Epidermal melanocyte (primary cell): ENCODE results near the gene ZIM2.

ENCODE experiments used
- DNase-seq: peaks from one replicate; pipeline ENCODE4 v3.0.0; 2011; ENCODE audit warnings: low spot score; ENCODE audit not compliant: insufficient read length

Gene ZIM2

DNA sequence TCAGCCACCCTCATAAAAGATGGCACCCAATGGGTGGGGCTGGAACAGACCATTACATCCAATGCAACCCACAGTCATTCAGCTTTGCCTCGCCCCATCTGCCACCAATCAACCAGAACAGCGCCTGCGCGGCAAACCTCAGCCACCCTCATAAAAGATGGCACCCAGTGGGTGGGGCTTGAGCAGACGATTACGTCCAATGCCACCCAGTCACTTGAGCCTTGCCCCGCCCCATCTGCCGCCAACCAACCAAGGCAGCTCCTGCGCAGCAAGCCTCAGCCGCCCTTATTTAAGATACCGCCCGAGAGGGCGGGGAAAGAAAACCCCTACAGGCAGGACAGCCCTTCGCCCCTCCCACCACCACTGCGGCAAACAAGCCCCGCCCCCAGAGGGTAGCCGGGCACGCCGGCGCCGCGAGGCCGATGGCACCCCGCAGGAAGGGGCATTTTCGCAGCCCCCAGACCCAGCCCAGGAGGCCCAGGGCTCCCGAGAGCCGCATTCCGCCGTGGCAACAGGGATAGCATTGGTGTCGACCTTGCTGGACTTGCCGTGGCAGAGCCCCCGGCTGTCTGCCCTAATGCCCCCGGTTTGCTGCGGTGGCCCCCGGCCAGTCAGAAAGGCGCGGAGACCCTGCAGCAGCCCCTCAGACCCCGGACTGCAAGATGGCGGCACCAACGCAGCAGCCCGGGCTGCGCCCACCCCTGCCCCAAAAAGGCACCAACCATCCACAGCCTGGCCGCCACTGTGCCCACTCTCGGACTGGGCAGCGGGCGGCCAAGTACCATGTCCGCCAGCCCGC lies 675 bp downstream of the ZIM2 start:
- no peak for DNase-seq

DNA sequence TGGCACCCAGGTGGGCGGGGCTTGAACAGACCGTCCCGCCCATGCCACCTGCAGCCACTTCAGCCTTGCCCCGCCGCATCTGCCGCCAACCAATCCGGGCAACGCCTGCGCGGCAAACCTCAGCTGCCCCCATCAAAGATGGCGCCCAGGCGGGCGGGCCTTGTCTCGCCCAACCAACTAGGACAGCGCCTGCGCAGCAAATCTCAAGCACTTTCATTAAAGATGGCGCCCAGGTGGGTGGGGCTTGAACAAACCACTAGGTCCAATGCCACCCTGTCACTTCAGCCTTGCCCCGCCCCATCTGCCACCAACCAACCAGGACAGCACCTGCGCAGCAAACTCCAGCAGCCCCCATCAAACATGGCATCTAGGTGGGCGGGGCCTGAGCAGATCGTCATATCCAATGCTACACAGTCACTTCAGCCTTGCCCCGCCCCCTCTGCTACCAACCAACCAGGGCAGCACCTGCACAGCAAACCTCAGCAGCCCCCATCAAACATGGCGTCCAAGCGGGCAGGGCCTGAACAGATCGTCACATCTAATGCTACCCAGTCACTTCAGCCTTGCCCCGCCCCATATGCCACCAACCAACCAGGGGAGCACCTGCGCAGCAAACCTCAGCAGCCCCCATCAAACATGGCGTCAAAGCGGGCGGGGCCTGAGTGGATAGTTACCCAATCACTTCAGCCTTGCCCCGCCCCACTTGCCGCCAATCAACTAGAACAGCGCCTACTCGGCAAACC lies 1.4 kb downstream of the ZIM2 start:
- DNase-seq: no peak

DNA sequence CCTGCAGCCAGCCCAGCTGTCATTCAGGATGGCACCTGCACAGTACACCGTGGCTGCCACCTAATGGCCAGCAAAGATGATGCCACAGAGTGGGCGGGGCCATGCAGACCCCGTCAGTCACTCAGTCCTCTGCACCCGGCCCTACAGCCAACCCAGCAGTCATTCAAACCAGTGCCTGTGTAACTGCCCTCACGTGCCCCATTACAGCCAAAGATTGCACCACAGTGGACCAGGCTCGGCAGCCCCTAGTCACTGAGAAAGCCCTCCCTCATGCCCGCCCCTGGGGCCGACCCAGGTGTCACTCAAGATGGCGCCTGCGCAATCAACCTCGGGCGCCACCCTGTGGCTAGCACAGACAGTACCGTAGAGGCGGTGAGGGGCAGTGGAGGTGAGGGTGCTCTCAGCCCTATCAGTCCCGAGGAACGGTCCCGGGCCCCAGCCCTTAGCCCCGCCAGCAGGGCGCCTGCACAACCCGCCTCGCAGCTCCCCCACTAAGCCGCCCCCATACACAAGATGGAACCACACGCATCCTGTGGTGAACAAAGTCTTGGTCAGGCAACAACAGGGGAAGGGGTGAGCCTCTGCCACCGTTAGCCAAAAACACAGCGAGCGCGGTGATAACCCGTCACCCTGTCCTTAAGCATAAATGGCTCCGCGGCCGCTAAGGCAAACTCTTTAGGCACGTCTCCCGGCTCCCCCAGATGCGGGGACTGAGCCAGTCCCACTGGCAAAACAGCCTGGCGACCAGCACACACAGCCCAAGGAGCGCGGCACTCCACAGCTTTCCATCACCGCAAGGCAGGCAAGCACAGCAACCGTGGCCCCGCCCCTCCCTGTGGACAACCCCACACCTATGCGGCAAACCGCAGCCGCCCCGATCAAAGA lies 2.3 kb downstream of the ZIM2 start:
- DNase-seq: no peak

DNA sequence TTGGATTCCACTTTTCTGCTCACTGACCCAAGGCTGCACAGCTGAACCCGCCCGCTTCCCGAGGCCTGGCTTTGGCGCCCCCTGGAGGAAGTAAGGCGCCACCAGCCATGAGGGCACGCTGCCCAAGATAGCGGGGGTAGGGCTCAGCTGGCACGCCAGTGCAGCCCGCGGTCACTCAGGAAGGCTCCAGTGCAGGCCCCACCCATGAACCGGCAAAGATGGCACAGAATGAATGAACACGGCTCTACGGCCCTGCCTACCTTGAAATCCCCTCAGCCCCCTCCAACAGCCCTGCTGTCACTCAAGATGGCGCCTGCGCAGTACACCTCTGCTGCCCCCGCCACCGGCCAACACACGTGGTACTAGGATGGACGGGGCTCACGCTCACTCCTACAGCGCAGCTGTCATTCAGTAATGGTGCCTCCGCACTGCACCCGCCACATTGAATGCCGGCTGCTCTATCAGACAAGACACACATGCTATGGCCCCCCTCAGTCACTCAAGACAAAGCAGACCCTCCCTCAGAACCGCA lies 3.0 kb downstream of the ZIM2 start:
- DNase-seq: no peak

DNA sequence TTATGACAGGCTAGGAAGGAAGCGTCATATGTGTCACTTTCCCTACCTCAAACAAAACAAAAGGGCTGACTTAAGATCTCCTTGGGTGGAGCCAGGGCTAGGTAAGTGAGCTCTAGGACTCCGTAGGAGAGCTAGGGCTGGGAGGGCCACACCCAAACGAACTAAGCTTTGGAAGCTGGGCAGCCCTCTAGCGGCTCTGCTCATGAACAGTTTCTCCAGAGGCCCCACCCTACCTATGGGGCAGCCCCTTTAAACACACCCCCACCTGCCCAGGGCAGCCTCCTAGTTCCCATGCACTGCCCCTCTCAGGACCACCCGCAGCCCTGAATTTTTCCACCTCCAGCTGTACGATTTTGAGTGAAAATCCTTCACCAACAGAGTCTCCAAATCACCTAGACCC lies 3.5 kb downstream of the ZIM2 start:
- no peak for DNase-seq

DNA sequence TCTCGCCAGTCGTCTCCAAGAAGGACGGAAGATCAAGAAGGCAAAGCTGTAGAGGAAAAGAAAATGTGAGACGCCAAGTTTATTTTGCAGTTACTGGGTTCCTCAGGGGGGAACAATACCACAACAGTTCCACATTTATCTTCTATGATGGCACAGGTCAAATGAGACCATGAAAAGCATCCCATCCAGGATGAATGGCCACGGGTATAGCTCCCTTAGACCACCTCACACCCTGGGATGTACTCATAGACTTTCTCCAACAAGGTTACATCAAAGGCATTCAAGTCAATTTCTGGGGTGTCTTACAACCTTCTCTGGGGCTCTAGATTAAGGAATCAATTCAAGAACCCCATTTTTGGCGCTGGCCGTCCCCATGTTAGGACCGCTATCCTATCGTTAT lies 4.5 kb downstream of the ZIM2 start:
- DNase-seq: no peak

DNA sequence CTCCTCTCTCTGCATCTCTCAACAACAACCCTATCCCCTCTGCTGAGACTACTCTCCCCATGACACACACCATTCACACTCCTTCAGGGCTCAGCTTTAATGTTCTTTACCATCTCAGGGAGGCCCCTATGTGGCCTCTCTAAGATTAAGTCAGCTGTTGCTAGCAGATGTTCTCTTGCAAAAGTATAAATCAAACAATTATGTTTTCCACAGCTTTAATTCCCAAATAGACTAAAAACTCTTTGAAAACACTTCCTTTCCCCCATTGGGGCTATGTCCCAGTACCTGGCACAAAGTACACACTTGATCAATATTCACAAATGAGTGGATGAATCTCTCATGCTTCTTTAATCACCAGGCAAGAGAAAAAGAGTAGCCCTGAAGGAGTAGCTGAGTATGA lies 5.1 kb downstream of the ZIM2 start:
- no peak for DNase-seq

DNA sequence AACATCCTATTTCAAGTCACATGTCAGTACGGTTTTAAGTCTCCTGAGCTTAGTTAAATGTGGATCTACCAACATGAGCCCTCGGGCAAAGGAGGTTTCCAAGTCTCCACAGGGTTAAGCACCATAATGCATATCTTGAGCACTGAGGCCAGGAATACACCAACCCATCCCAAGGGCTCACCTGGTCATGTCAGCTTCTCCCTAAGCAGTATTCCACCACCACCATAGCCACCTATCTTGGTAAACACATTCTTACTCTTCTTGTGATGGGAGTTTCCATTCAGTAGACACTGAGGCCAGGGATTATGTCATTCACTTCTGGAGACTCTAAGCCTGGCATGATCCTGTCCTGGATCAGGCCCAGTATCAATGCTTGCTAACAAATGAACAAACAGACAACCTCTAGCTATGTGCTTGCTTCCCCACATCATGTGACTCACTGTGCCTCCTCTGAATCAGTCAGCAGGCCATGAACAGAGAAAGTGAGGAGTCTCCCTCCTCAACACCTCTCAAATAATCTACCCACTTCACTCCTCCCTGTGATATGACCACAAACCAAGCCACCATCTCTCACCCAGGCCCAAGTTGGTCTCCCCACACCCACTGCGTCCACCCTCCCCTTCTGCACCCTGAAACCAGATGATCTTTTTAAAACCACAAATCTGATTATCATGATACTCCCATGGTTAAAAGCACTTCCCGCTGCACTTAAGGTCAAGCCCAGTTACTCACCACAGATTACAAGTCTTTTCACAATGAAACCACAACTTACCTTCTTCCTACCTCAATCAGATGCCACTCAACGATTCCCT lies 5.8 kb downstream of the ZIM2 start:
- DNase-seq: no peak

DNA sequence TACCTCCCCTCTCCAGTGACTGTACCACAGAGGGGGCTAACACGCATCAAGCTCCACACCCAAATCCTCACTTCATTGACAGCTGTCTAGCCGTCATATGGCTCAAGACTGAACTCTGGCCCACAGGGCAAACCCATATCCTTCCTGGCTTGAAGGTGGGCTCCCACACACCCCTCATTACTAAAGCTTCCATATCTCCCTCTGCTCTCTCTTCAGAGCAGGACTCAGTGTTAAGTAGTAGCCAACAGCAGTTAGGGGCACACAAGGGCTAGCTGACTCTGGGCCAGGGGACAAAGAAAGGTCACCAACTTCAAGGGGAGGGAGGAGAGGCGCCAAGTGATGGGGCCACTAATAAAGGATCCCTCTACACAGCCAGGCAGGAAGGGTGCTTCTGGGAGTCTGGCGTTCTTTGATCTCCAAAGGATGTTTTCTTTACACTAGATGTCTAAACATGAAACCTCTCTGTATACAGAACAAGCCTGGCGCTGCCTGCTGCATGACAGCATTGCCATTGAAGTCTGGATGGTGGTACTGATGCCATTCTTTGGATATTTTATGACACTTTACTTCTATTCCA lies 8.1 kb downstream of the ZIM2 start:
- no peak for DNase-seq

DNA sequence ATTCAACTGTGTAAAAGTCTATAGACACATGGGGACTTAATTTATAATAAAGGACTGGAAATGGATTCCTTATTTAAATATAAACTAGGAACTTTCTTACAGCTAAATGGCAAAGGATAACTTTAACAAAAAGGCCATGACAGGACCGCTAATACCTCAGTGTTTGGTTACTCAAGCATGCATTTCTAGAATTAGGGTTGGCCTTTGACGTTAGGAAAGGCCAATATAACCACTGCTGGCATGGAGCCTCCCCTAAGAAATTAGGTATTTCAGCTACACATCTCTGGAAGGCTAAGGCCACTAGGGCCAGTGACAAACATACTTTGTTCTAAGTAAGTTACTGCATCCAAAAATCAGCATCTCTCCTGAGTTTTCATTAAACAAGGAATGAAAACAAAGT lies 9.3 kb downstream of the ZIM2 start:
- no peak for DNase-seq

DNA sequence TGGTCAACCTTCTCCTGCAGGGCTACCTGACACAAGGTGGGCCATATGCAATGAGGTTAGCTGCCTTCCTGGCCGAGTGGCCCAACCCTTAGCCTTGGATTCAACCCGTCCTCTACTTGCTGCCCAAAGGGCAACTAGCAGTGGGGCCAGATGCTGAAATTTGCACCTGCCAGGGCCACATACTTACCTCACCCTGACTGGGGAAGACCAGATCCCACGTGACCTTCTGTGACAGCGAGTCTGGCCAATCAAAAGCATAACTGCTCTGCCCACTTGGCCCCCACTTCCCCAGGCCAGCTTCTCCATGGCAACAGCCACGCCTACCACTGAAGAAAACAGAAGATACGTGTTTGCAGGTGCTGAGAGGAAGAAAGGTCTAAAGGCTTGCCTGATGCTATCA lies 10.9 kb downstream of the ZIM2 start:
- no peak for DNase-seq

DNA sequence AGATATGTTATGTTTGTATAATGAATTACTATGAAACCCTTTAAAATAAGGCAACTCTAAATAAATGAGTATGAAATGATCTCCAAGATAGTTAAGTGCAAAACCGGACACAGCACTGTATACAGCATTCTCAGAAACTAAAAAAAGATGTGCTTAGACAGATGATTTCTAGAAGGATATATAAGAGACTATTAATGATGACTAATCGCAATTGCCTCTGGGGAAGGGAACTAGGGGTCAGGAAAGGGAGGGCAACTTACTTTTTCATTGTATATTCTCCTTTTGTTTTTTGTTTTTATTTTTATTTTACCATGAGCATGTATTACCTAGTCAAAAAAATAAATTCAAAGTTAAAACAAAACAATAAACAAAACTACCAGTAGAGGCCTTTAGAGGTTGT lies 12.8 kb downstream of the ZIM2 start:
- DNase-seq: no peak

DNA sequence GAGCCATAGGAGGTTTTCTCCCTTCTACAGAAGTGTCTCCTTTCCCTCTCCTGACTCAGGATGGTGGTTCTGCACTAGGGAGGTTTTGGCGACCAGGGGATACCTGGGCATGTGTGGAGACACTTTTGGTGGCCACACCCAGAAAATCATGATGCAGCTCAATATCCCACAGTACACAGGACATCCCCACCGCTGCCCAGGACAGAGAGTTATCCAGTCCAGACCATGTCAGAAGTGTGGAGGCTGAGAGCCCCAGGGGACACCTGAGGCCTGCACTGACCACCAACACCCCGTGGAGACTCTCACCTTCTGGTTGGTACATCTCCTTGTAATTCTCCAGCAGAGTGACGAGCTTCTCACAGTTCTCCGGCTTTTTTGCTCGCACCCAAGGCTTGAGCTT lies 16.6 kb downstream of the ZIM2 start:
- DNase-seq: no peak

DNA sequence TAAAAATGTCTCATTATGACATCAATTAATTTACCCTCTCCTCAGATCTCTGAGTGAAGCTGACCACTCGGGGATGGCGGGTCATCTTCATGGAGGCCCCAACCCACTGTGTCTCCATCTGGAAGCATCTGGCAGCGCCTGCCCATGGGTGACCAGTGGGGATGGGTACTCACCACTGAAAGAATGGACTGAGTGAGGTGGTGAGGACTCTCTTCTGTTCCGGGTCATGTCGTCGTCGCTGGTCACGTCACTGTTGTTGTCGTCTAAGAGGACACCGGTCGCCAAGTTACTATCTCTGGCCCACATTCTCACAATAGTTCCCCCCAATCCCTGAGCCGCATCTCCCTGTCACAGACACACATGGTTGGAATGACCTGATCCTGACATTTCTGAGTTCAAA lies 17.1 kb downstream of the ZIM2 start:
- no peak for DNase-seq

DNA sequence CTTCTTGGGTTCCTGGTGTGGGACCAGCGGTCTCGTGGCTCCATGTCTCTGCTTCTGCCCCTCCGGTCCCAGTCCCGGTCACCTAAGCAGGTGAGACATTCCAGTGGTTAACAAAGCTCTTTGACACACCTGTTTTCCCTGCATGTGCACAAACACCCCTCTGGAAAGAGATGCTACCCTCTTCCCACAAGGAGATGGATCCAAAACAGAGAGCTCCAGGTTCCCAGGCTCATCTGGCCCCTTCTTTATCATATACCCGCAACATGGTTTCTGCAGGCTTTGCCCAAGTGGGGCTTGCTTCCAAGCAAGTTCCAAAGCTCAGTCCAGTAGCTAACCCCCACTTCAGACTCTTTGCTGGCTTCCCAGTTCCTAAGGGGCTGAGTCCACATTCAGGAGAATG lies 17.8 kb downstream of the ZIM2 start:
- no peak for DNase-seq

DNA sequence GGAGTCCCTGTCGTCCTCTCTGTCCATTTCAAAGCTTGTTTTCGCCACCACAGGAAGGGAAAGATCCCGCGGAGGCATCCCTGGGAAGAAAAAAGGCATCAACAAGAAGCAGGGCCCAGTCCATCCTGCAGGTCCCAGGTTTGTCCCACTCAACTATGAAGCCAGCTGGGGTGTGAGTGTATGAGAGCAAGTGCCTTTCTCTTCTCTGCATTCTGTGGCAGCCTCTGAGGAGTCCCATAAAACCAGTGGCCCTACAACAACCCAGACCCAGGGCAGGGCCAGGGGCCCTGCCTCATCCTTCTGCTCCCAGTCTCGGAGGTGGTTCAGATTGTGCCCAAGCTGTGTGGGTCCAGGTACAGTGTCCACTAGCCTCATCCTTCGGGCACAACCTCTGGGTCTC lies 18.9 kb downstream of the ZIM2 start:
- DNase-seq: no peak

DNA sequence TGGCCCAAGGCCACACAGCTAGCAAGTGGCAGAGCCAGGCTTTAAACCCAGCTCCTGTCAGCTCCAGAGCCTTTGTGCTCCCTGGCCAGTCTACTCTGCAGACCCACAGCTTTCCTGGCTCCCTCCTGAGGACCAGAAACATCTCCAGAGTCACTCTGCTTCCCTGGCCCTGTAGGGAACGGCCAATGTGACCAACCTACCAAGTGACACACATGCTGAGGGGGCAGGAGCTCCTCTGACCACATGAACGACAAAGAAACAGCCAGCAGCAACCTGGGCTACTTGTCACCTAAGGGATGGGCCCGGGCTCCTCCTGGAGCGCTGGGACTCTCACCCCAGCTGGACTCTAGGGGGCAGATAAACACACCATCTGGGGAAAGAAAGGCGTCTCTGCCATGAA lies 19.3 kb downstream of the ZIM2 start:
- DNase-seq: no peak

DNA sequence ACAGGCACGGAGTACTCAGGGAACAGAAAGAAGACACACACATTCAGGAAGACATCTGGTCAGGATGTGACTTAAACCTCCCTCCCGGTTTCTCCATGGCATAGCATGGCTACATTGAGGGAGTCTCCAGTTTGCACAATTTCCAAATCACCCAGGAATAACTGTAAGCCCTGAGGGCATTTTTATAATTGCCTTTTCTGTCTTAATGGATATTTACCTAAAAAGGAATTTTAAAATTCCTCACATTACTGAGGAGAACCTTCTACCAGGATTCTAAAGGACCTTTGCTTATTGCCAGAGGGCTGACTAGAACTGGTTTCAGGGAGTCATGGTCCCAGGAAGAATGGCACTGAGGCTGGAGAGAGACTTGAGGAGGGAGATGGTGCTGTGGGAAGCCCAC lies 21.4 kb downstream of the ZIM2 start:
- no peak for DNase-seq

DNA sequence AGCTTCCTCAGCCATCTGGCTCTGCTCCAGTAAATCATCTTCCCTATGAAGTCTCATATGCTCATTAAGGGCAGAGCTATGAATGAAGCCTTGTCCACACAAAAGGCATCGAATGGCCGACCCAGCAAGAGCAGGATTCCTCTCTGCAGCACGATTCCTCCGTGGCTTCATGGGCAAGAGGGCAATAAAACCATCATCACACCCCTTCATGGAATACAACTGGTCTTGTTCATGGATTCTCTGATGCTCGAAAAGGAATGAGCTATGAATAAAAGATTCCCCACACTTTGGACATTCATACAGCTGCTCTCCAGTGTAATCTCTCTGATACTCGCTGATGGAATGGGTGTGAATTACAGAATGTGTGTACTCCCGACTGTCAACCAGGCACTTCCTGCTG lies 25.9 kb downstream of the ZIM2 start:
- no peak for DNase-seq

DNA sequence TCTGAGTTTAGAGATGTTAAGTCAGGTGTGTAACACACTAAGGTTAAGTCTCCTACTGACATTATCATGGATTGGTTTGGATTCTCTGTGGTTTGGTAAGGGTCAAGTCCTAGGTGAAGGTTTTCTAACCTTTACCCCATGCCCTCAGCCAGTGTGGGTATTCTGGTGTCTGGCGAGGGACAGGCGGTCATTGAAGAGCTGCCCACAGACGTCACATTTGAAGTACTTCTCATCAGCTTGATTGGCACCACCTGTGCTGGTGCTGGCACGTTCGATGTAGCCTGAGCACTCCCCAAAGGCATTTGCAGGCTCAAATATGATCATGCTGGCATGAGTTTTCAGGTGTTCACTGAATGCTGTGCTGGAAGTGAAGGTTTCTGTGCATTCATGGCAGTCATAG lies 27.0 kb downstream of the ZIM2 start:
- DNase-seq: no peak

DNA sequence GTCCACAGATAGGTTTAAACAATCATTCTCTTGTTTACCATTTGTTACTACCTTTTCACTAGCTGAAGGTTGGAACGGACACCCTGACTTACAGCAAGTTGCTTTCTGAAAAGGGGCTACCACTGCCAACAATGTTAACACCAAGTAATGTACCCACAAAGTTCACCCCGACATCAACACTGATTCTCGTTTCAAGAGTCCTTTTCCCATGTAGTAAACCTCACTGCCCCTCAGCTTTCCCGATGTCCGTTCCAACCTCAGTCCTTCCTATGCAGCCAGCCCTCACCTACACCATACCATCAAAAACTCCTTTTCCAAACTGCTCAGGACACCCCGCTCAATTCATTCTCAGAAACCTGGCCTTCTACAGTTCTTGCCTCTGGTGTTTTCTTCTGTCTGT lies 29.0 kb downstream of the ZIM2 start:
- DNase-seq: no peak
